ENCODE data around the gene SLC1A1.

The SLC1A1 gene

GRCh38 chr9:4620057-4620765 lies 129.9 kb downstream of the SLC1A1 start:
- DNase-seq (ENCODE audit: low spot score), result no peak

- DNase-seq (ENCODE audit: low spot score), result peak; percentile 23
Observed at GRCh38 chr9:4620881-4621555, 130.8 kb downstream of the SLC1A1 start.

DNA sequence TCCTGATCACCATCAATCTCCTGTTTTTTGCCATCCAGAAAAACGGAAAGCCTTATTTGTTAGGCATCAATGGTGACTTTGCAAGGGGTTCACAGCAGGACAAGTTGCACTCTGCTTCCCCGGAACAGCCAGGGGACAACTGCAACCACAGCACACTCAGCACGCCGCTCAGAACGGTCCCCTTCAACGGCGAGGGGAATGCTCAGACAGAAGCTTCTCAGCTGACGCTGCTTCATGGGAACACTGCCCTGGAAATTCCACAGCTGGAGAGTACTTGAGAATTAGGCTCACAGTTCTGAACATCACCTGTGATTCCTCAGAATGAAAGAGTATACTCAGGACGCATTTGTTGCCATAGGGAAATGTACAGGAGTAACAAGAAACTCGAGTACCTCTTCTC lies 131.7 kb downstream of the SLC1A1 start:
- no peak for DNase-seq (ENCODE audit: low spot score)

GRCh38 chr9:4630836-4631235 lies 140.6 kb downstream of the SLC1A1 start:
- no peak for DNase-seq (ENCODE audit: low spot score)
